DOHH2 (cell line): ENCODE results near the gene TIMM17A.

Experiments
- H3F3A ChIP-seq: fragments of 200-600 bp; sonication (generic), shearing (Covaris generic); 2 replicates; pipeline ENCODE4 v1.6.0; 2016; ENCODE audit warnings: antibody characterized with exemption, mild to moderate bottlenecking; ENCODE audit not compliant: control insufficient read depth, insufficient read depth
- H3K27ac ChIP-seq: fragments of 200-600 bp; sonication (generic); 2 replicates; pipeline ENCODE4 v1.5.1; 2014; ENCODE audit warnings: low read depth, mild to moderate bottlenecking, low read length, moderate library complexity
- H3K27me3 ChIP-seq: fragments of 200-600 bp; sonication (generic); 2 replicates; pipeline ENCODE4 v1.6.1; 2014; ENCODE audit warnings: mild to moderate bottlenecking, low read length, mixed read lengths; ENCODE audit not compliant: control insufficient read depth
- H3K36me3 ChIP-seq: fragments of 200-600 bp; sonication (generic); 2 replicates; pipeline ENCODE4 v1.6.1; 2014; ENCODE audit warnings: mild to moderate bottlenecking, low read length, moderate library complexity, mixed read lengths; ENCODE audit not compliant: control insufficient read depth
- H3K4me1 ChIP-seq: fragments of 200-600 bp; sonication (generic); 2 replicates; pipeline ENCODE4 v1.6.1; 2014; ENCODE audit warnings: mild to moderate bottlenecking, low read length, mixed read lengths; ENCODE audit not compliant: control insufficient read depth
- H3K4me2 ChIP-seq: fragments of 200-600 bp; sonication (generic); 2 replicates; pipeline ENCODE4 v1.6.0; 2014; ENCODE audit warnings: mild to moderate bottlenecking, low read length, moderate library complexity
- H3K4me3 ChIP-seq: fragments of 200-600 bp; sonication (generic); 2 replicates; pipeline ENCODE4 v1.5.1; 2014; ENCODE audit warnings: mild to moderate bottlenecking, low read length, mixed read lengths
- H3K79me2 ChIP-seq: fragments of 200-600 bp; sonication (generic); 2 replicates; pipeline ENCODE4 v1.6.1; 2014; ENCODE audit warnings: mild to moderate bottlenecking, low read length, mixed read lengths; ENCODE audit not compliant: control insufficient read depth
- H3K9me2 ChIP-seq: fragments of 200-600 bp; sonication (generic); replicated peaks from 2 replicates; pipeline ENCODE4 v1.6.1; 2014; ENCODE audit warnings: mild to moderate bottlenecking, low read length, mixed read lengths; ENCODE audit not compliant: control insufficient read depth
- H3K9me3 ChIP-seq: fragments of 200-600 bp; sonication (generic); 2 replicates; pipeline ENCODE4 v1.6.1; 2014; ENCODE audit warnings: antibody characterized with exemption, low read length, mixed read lengths; ENCODE audit not compliant: control insufficient read depth, insufficient read depth
- H4K20me1 ChIP-seq: fragments of 200-600 bp; sonication (generic); 2 replicates; pipeline ENCODE4 v1.6.0; 2014; ENCODE audit warnings: low read depth, mild to moderate bottlenecking, antibody characterized with exemption, low read length, moderate library complexity; ENCODE audit not compliant: control insufficient read depth, insufficient read depth
- CTCF ChIP-seq: fragments of 200-600 bp; sonication (generic); IDR thresholded peaks from one replicate; pipeline ENCODE4 v1.5.1; 2014; ENCODE audit warnings: antibody characterized with exemption, mild to moderate bottlenecking, low read depth, low read length; ENCODE audit not compliant: poor library complexity, severe bottlenecking
- EZH2phosphoT487 ChIP-seq: fragments of 200-600 bp; sonication (generic); IDR thresholded peaks from 2 replicates; pipeline ENCODE4 v1.6.1; 2017; ENCODE audit warnings: borderline replicate concordance, mild to moderate bottlenecking, antibody characterized with exemption, low read length, moderate library complexity, mixed read lengths

The TIMM17A gene

GRCh38 chr1:202014060-202014459 is 58.8 kb downstream of the TIMM17A start:
- Histone ChIP-seq H4K20me1 (0 out of 2 replicates have a peak, but pooled peaks cover 3% of the 10 kb centered on the region), H3K9me2 (no peaks in the 10 kb centered on the region), H3K27ac (no peak overlapping the region), H3K4me3 (no peak overlapping the region), H3K4me2 (no peak overlapping the region), H3K27me3 (0 out of 2 replicates have a peak, but pooled peaks cover 2% of the 10 kb centered on the region), H3F3A (no peaks in the 10 kb centered on the region), H3K79me2 (no peaks in the 10 kb centered on the region), H3K9me3 (no peaks in the 10 kb centered on the region), H3K36me3 (no peaks in the 10 kb centered on the region), H3K4me1 (peaks cover 10% of the 10 kb centered on the region)
- TF ChIP-seq EZH2phosphoT487 (no peak), CTCF (no peak)

- Histone ChIP-seq H3K36me3 (no peaks in the 10 kb centered on the region), H4K20me1 (no peaks in the 10 kb centered on the region), H3K27me3 (0 out of 2 replicates have a peak, but pooled peaks cover 2% of the 10 kb centered on the region), H3K4me3 (no peak overlapping the region), H3K79me2 (no peaks in the 10 kb centered on the region), H3K9me3 (no peaks in the 10 kb centered on the region), H3K4me1 (peaks cover 5% of the 10 kb centered on the region), H3K9me2 (no peaks in the 10 kb centered on the region), H3K4me2 (no peak overlapping the region), H3F3A (no peaks in the 10 kb centered on the region), H3K27ac (no peak overlapping the region)
- TF ChIP-seq CTCF, result no peak
- no peak for TF ChIP-seq EZH2phosphoT487
Observed at GRCh38 chr1:202014915-202015661, 59.8 kb downstream of the TIMM17A start.

GRCh38 chr1:202015662-202015937 is 60.3 kb downstream of the TIMM17A start:
- no peaks in the 10 kb centered on the region for H4K20me1 ChIP-seq
- H3K27ac ChIP-seq, result no peak overlapping the region
- H3K4me1 ChIP-seq, result no peaks in the 10 kb centered on the region
- H3F3A ChIP-seq, result no peaks in the 10 kb centered on the region
- no peak overlapping the region for H3K4me2 ChIP-seq
- no peaks in the 10 kb centered on the region for H3K9me3 ChIP-seq
- no peaks in the 10 kb centered on the region for H3K9me2 ChIP-seq
- no peaks in the 10 kb centered on the region for H3K36me3 ChIP-seq
- TF ChIP-seq EZH2phosphoT487 (no peak), CTCF (no peak)
- no peak overlapping the region for H3K4me3 ChIP-seq
- no peaks in the 10 kb centered on the region for H3K79me2 ChIP-seq
- 0 out of 2 replicates have a peak, but pooled peaks cover 2% of the 10 kb centered on the region for H3K27me3 ChIP-seq
